DOHH2 (cell line): ENCODE data around the gene ANXA4.

ENCODE experiments used
- H3F3A ChIP-seq: fragments of 200-600 bp; sonication (generic), shearing (Covaris generic); 2 replicates; pipeline ENCODE4 v1.6.0; 2016; ENCODE audit warnings: antibody characterized with exemption, mild to moderate bottlenecking; ENCODE audit not compliant: control insufficient read depth, insufficient read depth
- H3K27ac ChIP-seq: fragments of 200-600 bp; sonication (generic); 2 replicates; pipeline ENCODE4 v1.5.1; 2014; ENCODE audit warnings: low read depth, mild to moderate bottlenecking, low read length, moderate library complexity
- H3K27me3 ChIP-seq: fragments of 200-600 bp; sonication (generic); 2 replicates; pipeline ENCODE4 v1.6.1; 2014; ENCODE audit warnings: mild to moderate bottlenecking, low read length, mixed read lengths; ENCODE audit not compliant: control insufficient read depth
- H3K36me3 ChIP-seq: fragments of 200-600 bp; sonication (generic); 2 replicates; pipeline ENCODE4 v1.6.1; 2014; ENCODE audit warnings: mild to moderate bottlenecking, low read length, moderate library complexity, mixed read lengths; ENCODE audit not compliant: control insufficient read depth
- H3K4me1 ChIP-seq: fragments of 200-600 bp; sonication (generic); 2 replicates; pipeline ENCODE4 v1.6.1; 2014; ENCODE audit warnings: mild to moderate bottlenecking, low read length, mixed read lengths; ENCODE audit not compliant: control insufficient read depth
- H3K4me2 ChIP-seq: fragments of 200-600 bp; sonication (generic); 2 replicates; pipeline ENCODE4 v1.6.0; 2014; ENCODE audit warnings: mild to moderate bottlenecking, low read length, moderate library complexity
- H3K4me3 ChIP-seq: fragments of 200-600 bp; sonication (generic); 2 replicates; pipeline ENCODE4 v1.5.1; 2014; ENCODE audit warnings: mild to moderate bottlenecking, low read length, mixed read lengths
- H3K79me2 ChIP-seq: fragments of 200-600 bp; sonication (generic); 2 replicates; pipeline ENCODE4 v1.6.1; 2014; ENCODE audit warnings: mild to moderate bottlenecking, low read length, mixed read lengths; ENCODE audit not compliant: control insufficient read depth
- H3K9me2 ChIP-seq: fragments of 200-600 bp; sonication (generic); replicated peaks from 2 replicates; pipeline ENCODE4 v1.6.1; 2014; ENCODE audit warnings: mild to moderate bottlenecking, low read length, mixed read lengths; ENCODE audit not compliant: control insufficient read depth
- H3K9me3 ChIP-seq: fragments of 200-600 bp; sonication (generic); 2 replicates; pipeline ENCODE4 v1.6.1; 2014; ENCODE audit warnings: antibody characterized with exemption, low read length, mixed read lengths; ENCODE audit not compliant: control insufficient read depth, insufficient read depth
- H4K20me1 ChIP-seq: fragments of 200-600 bp; sonication (generic); 2 replicates; pipeline ENCODE4 v1.6.0; 2014; ENCODE audit warnings: low read depth, mild to moderate bottlenecking, antibody characterized with exemption, low read length, moderate library complexity; ENCODE audit not compliant: control insufficient read depth, insufficient read depth
- EZH2phosphoT487 ChIP-seq: fragments of 200-600 bp; sonication (generic); IDR thresholded peaks from 2 replicates; pipeline ENCODE4 v1.6.1; 2017; ENCODE audit warnings: borderline replicate concordance, mild to moderate bottlenecking, antibody characterized with exemption, low read length, moderate library complexity, mixed read lengths
- TF ChIP-seq, protein P1 (sequence below): fragments of 200-600 bp; sonication (generic); IDR thresholded peaks from one replicate; pipeline ENCODE4 v1.5.1; 2014; ENCODE audit warnings: antibody characterized with exemption, mild to moderate bottlenecking, low read depth, low read length; ENCODE audit not compliant: poor library complexity, severe bottlenecking

Gene ANXA4

DNA sequence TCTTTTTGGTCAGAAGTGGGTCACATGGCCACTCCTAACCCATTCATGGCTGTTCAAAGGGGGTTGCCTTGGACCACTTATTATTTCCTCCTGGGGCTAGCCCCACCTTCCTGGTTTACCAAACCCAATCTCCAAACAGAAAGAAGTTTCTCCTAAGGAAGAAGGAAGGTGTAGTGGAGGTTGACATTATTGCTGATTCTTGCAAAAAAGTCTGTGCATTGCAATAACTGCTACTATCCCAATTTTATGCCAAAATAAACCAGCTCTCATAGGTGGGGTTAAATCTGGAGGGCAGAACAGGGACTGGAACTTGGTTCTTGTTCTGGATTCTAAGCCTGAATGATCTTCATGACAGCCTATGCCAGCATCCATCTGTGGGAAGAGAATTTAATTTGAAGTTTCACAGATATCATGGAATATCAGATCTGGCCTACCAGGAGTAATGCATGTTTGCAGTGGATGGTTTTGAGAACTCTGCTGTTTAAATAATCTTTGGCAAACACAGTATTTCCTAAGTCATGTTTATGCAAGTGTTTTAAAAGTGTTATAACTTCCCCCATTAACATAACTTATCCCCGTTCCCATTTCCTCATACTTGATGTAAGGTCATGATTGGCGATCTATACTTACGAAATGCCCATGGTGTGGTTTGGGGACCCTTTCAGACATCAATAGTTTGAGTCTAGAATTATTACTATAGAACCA is 11.9 kb downstream of the ANXA4 start:
- no peak for TF ChIP-seq EZH2phosphoT487
- TF ChIP-seq, protein P1, sequence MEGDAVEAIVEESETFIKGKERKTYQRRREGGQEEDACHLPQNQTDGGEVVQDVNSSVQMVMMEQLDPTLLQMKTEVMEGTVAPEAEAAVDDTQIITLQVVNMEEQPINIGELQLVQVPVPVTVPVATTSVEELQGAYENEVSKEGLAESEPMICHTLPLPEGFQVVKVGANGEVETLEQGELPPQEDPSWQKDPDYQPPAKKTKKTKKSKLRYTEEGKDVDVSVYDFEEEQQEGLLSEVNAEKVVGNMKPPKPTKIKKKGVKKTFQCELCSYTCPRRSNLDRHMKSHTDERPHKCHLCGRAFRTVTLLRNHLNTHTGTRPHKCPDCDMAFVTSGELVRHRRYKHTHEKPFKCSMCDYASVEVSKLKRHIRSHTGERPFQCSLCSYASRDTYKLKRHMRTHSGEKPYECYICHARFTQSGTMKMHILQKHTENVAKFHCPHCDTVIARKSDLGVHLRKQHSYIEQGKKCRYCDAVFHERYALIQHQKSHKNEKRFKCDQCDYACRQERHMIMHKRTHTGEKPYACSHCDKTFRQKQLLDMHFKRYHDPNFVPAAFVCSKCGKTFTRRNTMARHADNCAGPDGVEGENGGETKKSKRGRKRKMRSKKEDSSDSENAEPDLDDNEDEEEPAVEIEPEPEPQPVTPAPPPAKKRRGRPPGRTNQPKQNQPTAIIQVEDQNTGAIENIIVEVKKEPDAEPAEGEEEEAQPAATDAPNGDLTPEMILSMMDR: no peak
- H3K36me3 ChIP-seq: no peaks in the 10 kb centered on the region

DNA sequence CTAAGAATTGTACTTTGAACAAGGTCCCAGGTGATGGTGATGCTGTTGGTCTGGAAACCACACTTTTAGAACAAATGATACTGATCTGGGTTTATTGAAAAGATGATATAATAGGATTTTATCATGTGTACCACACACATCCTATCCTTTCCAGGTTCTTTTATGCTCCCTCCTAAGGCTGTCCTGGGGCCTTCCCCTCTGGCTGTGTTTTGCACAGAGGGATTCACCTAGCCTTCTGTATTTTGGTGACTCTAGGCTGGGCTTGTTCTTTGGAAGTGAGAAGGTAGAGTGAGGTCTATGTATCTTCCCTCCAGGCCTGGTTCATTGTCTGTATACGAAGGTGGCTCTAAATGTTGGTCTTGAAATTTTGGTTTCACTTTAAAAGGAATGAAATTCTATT is 12.7 kb downstream of the ANXA4 start:
- TF ChIP-seq, protein P1: no peak
- no peak for TF ChIP-seq EZH2phosphoT487
- Histone ChIP-seq H3K4me2 (no peak overlapping the region), H3K4me3 (no peak overlapping the region), H3K27ac (no peak overlapping the region), H3K9me3 (no peaks in the 10 kb centered on the region), H3K79me2 (no peaks in the 10 kb centered on the region), H4K20me1 (no peaks in the 10 kb centered on the region), H3K36me3 (no peaks in the 10 kb centered on the region), H3K4me1 (no peaks in the 10 kb centered on the region), H3K27me3 (no peaks in the 10 kb centered on the region), H3K9me2 (no peaks in the 10 kb centered on the region), H3F3A (no peaks in the 10 kb centered on the region)

More for the DNA sequence above, 11.9 kb downstream of the ANXA4 start:
- Histone ChIP-seq H3K27me3 (no peaks in the 10 kb centered on the region), H3K27ac (no peak overlapping the region), H3K4me3 (no peak overlapping the region), H3K4me1 (no peaks in the 10 kb centered on the region), H3K79me2 (no peaks in the 10 kb centered on the region), H3K9me3 (no peaks in the 10 kb centered on the region), H3K9me2 (no peaks in the 10 kb centered on the region), H3K4me2 (no peak overlapping the region), H3F3A (no peaks in the 10 kb centered on the region), H4K20me1 (no peaks in the 10 kb centered on the region)

DNA sequence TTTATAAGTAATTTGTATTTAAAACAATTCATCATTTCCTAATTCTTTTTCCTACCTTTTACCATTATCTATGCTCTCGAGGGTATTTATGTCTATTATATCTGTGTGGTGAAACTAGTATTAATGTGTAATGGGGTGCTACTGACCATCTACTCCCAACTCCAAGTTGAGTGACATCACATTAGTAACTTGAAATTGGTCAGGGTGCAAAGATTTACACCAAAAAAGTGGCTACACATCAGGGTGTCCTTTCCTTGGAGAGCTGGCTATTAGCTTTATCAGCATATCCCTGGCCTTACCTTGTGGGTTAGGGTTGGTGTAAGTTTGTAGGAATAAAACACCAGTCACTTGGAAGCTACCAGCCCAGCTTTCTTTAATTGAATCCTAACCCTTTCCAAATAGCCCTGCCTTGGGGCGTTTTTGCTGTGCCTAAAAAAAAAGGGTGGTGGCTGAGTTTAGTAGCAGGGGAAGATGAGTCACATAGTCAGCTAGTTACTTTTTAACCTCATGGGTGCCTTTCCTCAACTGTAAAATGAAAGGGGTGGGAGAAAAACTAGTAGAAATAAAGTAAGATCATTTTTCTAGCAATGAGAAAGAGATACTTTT is 14.0 kb downstream of the ANXA4 start:
- Histone ChIP-seq H3K27ac (no peak overlapping the region), H3F3A (no peaks in the 10 kb centered on the region), H4K20me1 (no peaks in the 10 kb centered on the region), H3K4me2 (no peak overlapping the region), H3K4me1 (no peaks in the 10 kb centered on the region), H3K9me2 (no peaks in the 10 kb centered on the region), H3K79me2 (no peaks in the 10 kb centered on the region), H3K4me3 (no peak overlapping the region), H3K36me3 (no peaks in the 10 kb centered on the region), H3K27me3 (no peaks in the 10 kb centered on the region), H3K9me3 (no peaks in the 10 kb centered on the region)
- no peak for TF ChIP-seq EZH2phosphoT487
- TF ChIP-seq, protein P1: no peak
